A673 (cell line): ENCODE results near the gene CDK15. TPM values are rescaled to one million over a fixed set of nuclear protein-coding genes. Genes with fewer than 3 reads are reported as not detected.

Source experiments
- BruUV-seq: library from RNA; stranded (reverse); fragments of 400-500 nt; replicated peaks from 2 replicates; lab custom pipeline; 2021; lab: Mats Ljungman, UMichigan
- CTCF ChIA-PET: fragments of 300-600 bp; sonication (Branson Sonifier 250); formaldehyde crosslinking; loops from one replicate; lab custom pipeline; 2022; ENCODE audit warnings: antibody characterized with exemption; lab: Charles Lee
- POLR2A ChIA-PET: fragments of 300-600 bp; sonication (Branson Sonifier 250); formaldehyde crosslinking; loops from one replicate; lab custom pipeline; 2022; ENCODE audit warnings: antibody characterized with exemption; ENCODE audit not compliant: low non-redundant PET; lab: Charles Lee
- DNase-seq: peaks from one replicate; pipeline ENCODE4 v3.0.0-alpha.2; 2015; ENCODE audit warnings: low spot score
- H3K27ac ChIP-seq: fragments of 200-600 bp; sonication (generic); 2 replicates; pipeline ENCODE4 v1.5.1; 2016; ENCODE audit warnings: mixed run types, low read depth, mild to moderate bottlenecking, mixed read lengths, antibody characterized with exemption, low read length; ENCODE audit not compliant: poor library complexity, severe bottlenecking
- H3K27me3 ChIP-seq: fragments of 200-600 bp; sonication (generic); replicated peaks from 2 replicates; pipeline ENCODE4 v1.6.1; 2017; ENCODE audit warnings: mixed run types, low read depth, mild to moderate bottlenecking, mixed read lengths, antibody characterized with exemption, low read length; ENCODE audit not compliant: insufficient read depth, poor library complexity
- H3K36me3 ChIP-seq: fragments of 200-600 bp; sonication (generic); 2 replicates; pipeline ENCODE4 v1.6.1; 2016; ENCODE audit warnings: mixed run types, mild to moderate bottlenecking, mixed read lengths, antibody characterized with exemption, low read length; ENCODE audit not compliant: insufficient read depth, poor library complexity, severe bottlenecking
- H3K4me1 ChIP-seq: fragments of 200-600 bp; sonication (generic); 2 replicates; pipeline ENCODE4 v1.6.1; 2017; ENCODE audit warnings: mixed run types, mild to moderate bottlenecking, mixed read lengths, antibody characterized with exemption, low read length; ENCODE audit not compliant: insufficient read depth, poor library complexity, severe bottlenecking
- H3K4me3 ChIP-seq: fragments of 200-600 bp; sonication (generic); 2 replicates; pipeline ENCODE4 v1.5.1; 2016; ENCODE audit warnings: low read depth, mixed run types, mild to moderate bottlenecking, mixed read lengths, low read length; ENCODE audit not compliant: poor library complexity, severe bottlenecking
- H3K9me3 ChIP-seq: fragments of 200-600 bp; sonication (generic); 2 replicates; pipeline ENCODE4 v1.6.1; 2016; ENCODE audit warnings: mixed run types, low read depth, mild to moderate bottlenecking, mixed read lengths, antibody characterized with exemption, low read length; ENCODE audit not compliant: poor library complexity, severe bottlenecking
- CTCF ChIP-seq: fragments of 300-800, 200-600 bp; sonication (generic); conservative IDR thresholded peaks from 2 replicates; pipeline ENCODE4 v1.5.1; 2017; ENCODE audit warnings: low read depth, mild to moderate bottlenecking, antibody characterized with exemption, low read length, moderate library complexity, mixed read lengths
- EZH2 ChIP-seq: fragments of 200-600 bp; sonication (generic); IDR thresholded peaks from 2 replicates; pipeline ENCODE4 v1.6.1; 2017; ENCODE audit warnings: borderline replicate concordance, low read depth, mild to moderate bottlenecking, mixed read lengths, antibody characterized with exemption, low read length; ENCODE audit not compliant: poor library complexity, severe bottlenecking
- intact Hi-C: fragments of 100-400 bp; cut with micrococcal nuclease; formaldehyde crosslinking; loops from one replicate; pipeline ENCODE4 v1.10.0; 2022; ENCODE audit not compliant: unreplicated experiment
- total RNA-seq: library from RNA; stranded (reverse); gene quantifications from 2 replicates; pipeline ENCODE4 v1.2.3, GENCODE V29; 2021

CDK15 gene
- total RNA-seq, 1 experiment from 2014 or later, result 0.11 TPM

GRCh38 chr2:201835066-201835465, 28.7 kb downstream of the CDK15 start:
- CTCF ChIA-PET, result no interaction called here
- Histone ChIP-seq H3K27ac (no peak overlapping the region), H3K4me1 (peaks cover 12% of the 10 kb centered on the region), H3K9me3 (no peaks in the 10 kb centered on the region), H3K4me3 (no peak overlapping the region), H3K36me3 (no peaks in the 10 kb centered on the region), H3K27me3 (no peaks in the 10 kb centered on the region)
- TF ChIP-seq CTCF, result no peak
- no peak for TF ChIP-seq EZH2
- POLR2A ChIA-PET, result no interaction called here
- BruUV-seq, result no TSS peak
- intact Hi-C loops, result loop anchor here (5.0 kb wide), 1 partner anchor 38 kb away; no protein-coding TSS in a partner anchor
- no peak for DNase-seq

- intact Hi-C loops, result loop anchor here (5.0 kb wide), 1 partner anchor 40 kb away; no protein-coding TSS in a partner anchor
- no TSS peak for BruUV-seq
- ChIA-PET CTCF (interaction anchor here (0.6 to 0.7 kb wide), 2 partner anchors 21 to 400 kb away, joined by 4 to 5 read pairs; no protein-coding TSS in a partner anchor), POLR2A (no interaction called here)
- peaks cover 9% of the 10 kb centered on the region for H3K9me3 ChIP-seq
- H3K27ac ChIP-seq, result peak overlapping the region; percentile 76
- peaks cover 3% of the 10 kb centered on the region for H3K36me3 ChIP-seq
- peak; percentile 76 for DNase-seq
- TF ChIP-seq CTCF, result no peak
- no peak for TF ChIP-seq EZH2
- H3K4me1 ChIP-seq, result peaks cover 12% of the 10 kb centered on the region
- no peak overlapping the region for H3K4me3 ChIP-seq
- no peaks in the 10 kb centered on the region for H3K27me3 ChIP-seq
Measured at GRCh38 chr2:201837391-201837790, 31.1 kb downstream of the CDK15 start.

GRCh38 chr2:201837824-201838431, 31.6 kb downstream of the CDK15 start:
- Histone ChIP-seq H3K27me3 (no peaks in the 10 kb centered on the region), H3K36me3 (peaks cover 3% of the 10 kb centered on the region), H3K27ac (peak overlapping the region; percentile 76), H3K9me3 (peaks cover 9% of the 10 kb centered on the region), H3K4me3 (no peak overlapping the region), H3K4me1 (peaks cover 12% of the 10 kb centered on the region)
- ChIA-PET POLR2A (interaction anchor here (1.0 kb wide), 1 partner anchor 57 kb away, joined by 4 read pairs; the partner anchor contains the start of gene ALS2), CTCF (interaction anchor here (0.6 to 0.7 kb wide), 2 partner anchors 22 to 400 kb away, joined by 4 to 5 read pairs; no protein-coding TSS in a partner anchor)
- intact Hi-C loops, result loop anchor here (5.0 kb wide), 1 partner anchor 41 kb away; no protein-coding TSS in a partner anchor
- no TSS peak for BruUV-seq
- DNase-seq, result peak; percentile 82
- TF ChIP-seq EZH2 (no peak), CTCF (no peak)
